ENCODE data around the gene GABRR1.

The GABRR1 gene

DNA sequence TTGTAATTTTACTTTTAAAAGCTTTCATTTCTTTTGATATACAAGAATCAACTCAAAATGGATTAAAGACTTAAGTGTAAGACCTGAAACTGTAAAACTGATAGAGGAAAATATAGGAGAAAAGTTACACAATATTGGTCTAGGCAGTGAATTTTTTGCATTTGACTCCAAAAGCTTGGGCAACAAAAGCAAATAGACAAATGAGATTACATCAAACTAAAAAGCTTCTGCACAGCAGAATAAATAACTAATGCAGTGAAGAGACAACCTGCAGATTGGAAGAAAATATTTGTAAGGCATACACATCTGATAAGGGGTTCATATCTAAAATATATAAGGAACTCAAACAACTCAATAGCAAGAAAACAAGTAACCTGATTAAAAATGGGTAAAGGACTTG is 3.0 kb downstream of the GABRR1 start:
- DNase-seq = no peak

DNA sequence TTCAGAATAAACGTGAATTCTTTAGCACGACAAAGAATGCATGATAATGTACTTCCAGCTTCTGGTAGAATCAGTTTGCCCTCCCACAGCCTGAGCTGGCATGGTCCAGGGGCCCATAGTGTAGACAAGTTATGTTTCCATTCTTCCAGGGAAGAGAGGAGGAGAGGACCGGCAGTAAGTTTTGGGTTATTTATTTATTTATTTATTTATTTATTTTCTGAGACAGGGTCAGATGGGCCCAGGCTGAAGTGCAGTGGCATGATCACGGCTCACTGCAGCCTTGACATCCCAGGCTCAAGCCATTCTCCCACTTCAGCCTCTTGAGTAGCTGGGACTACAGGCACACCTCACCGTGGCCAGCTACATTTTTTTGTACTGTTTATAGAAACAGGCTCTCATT is 4.7 kb downstream of the GABRR1 start:
- DNase-seq = no peak

- no peak for DNase-seq
These were observed 7.7 kb downstream of the GABRR1 start for GRCh38 chr6:89209457-89209856.

DNA sequence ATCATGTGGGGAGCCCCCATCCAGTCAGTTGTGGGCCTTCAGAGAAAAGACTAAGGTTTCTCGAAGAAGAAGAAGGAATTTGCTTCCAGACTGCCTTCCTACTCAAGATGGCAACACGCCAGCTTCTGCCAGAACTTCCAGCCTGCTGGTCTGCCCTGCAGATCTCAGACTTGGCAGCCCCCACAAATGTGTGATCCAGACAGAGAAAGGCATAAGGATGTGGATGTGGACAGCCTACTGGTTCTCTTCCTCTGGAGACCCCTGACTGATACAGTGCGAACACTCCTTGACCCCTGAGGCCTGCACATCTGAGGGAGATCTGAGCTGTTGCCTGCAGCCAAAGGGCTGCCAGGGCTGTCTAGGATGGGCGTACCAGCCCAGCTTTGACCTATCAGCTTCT is 8.6 kb downstream of the GABRR1 start:
- DNase-seq = no peak

DNA sequence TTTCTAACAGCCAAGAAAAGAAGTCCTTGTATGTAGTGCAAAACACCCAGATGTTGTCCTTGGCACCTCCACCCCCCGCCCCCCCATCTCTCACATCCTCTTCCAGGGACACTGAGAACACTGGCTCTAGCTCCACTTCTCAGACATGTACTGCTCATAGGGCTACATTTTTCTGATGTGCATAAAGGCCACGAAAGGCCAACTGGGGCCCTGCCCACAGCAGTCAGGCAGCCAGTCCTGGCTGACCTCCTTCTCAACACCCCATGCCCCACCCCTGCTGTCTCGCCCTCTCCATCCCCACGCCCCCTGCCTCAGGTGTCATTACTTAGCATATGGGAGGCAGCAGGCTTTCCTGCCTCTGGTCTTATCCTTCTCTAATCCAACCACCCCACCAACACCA is 11.3 kb downstream of the GABRR1 start:
- no peak for DNase-seq

DNA sequence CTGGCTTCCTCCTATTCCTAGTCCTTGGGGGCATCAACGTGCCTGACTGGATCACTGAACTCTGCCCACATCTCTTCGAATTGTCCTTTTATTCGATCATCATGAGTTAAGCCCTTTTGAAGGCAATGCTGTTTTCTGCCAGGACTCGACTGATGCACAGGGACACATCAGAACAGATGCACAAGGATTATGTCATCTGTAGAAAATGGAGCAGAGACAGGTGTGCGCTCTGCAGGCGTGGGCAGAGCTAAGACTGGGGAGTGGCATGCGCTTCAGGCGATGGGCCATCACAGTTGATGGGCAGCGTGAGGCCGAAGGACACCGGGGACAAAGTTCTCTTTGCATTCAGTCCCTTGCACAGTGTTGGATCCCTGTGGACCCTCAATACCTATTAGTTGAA is 13.1 kb downstream of the GABRR1 start:
- DNase-seq = no peak

GRCh38 chr6:89200706-89201215 is 16.4 kb downstream of the GABRR1 start:
- no peak for DNase-seq

GRCh38 chr6:89199579-89199978 is 17.6 kb downstream of the GABRR1 start:
- DNase-seq = no peak

- DNase-seq = no peak
These were observed 18.9 kb downstream of the GABRR1 start for GRCh38 chr6:89198235-89198634.

DNA sequence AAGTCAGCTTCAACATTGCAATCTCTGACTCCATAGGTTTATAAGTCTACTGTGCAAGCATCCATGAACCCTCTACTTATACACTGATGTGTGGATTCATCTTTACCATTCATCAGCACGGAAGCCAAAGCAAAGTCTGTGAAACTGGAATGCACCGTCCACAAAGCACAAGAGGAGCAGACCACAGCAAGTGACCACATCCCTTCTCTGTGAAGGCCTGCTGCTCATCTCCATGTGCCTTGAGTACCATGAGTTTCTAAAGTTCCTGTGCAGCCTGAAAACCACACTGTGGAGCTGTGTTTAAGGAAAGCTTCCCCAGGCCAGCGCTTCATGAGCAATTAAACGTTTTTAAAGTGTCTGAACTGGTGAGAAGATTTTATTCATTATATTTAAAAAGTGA is 20.0 kb downstream of the GABRR1 start:
- DNase-seq = no peak

GRCh38 chr6:89194559-89194958 is 22.6 kb downstream of the GABRR1 start:
- DNase-seq = no peak

- DNase-seq = no peak
These were observed 26.4 kb downstream of the GABRR1 start for GRCh38 chr6:89190741-89191140.

GRCh38 chr6:89187504-89187903 is 29.7 kb downstream of the GABRR1 start:
- DNase-seq = no peak

DNA sequence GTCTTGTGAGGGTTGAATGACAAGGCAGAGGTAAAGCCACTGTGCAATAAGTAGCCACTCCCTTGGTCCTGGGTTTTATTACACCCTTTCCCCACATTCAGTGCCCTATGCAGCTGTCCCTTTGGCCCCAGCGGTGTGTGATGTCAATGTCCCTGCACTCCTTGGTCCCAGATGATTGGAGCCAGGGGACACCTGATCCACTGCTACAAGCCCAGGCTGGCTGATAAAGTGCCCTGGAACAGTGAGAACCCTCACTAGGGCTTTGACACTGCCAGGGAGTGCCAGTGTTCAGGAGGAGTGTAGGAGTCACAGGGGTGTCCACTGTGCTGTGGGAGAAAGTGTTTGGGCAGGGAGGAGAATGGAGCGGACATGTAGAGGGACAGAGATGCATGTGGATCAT is 30.4 kb downstream of the GABRR1 start:
- no peak for DNase-seq

DNA sequence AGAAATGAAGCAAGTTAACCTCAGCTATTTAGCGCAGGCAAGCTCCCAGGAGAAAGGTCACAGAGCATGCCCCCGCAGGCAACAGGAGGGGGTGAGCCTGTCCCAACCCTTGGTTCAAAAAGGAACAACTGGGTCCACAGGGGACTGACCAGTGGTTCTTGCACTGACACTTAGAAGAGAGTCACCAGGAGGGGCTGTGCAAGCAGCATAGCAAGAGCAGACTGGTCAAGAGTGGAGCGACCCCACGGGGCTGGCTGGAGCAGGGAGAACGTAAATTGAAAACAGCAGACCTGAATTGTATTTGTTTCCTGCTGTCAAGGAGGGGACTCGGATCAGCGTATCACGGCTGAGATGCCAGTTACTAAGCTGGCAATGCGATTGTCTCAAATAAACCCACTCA is 32.8 kb downstream of the GABRR1 start:
- no peak for DNase-seq

DNA sequence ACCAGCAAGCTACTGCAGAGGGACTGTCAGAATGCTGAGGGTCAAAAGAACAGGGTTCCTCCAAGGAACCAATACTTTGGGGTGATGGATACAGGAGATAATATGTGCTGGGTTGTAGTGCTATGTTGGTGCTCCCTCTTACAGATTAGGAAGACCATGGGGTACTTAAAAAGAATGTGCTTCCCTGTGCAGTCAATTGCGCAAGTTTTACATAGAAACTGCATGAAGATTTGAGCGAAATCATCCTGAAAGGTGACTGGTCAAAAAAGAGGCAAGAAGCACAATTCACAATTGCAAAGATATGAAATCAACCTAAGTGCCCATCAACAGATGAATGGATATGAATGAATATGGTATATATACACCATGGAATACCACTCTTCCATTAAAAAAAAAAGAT is 33.9 kb downstream of the GABRR1 start:
- no peak for DNase-seq

DNA sequence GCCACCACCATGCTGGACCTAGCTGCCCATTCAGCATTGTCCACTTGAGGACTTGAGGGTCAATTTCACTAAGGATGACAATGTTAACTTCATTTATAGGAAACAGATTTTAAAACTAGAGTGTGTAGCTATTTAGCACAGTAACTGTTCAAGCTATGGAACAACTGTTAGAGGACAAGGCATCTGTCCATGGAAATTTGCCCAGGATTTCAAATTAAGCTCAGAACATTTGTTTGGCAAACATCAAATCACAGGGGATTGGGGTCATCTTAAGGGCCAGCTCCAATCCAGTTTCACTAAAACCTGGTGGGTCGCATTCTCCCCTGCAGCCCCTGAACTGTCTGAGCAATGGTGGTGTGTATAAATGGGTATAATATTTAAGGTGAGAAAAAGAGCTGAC is 36.2 kb downstream of the GABRR1 start:
- DNase-seq = no peak

GRCh38 chr6:89180112-89180511 is 37.0 kb downstream of the GABRR1 start:
- no peak for DNase-seq

DNA sequence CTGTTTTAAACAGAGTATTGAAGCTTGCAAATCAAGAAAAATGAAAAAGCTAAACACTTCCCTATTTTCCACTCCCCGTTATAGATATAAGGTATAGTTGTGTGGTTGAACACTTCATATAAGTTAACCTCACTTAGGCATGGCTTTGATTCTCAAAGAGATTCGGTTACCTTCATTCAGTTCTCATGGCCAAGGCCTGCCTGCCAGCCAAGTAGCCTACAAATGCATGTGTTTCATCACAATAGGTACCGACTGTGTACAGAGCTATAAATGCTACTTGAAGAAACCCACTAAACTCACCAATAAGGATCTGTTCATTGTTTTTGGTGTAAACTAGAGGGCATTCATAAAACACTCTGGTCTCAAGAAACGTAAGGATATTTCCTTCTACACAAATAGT is 43.5 kb downstream of the GABRR1 start:
- DNase-seq = no peak

DNA sequence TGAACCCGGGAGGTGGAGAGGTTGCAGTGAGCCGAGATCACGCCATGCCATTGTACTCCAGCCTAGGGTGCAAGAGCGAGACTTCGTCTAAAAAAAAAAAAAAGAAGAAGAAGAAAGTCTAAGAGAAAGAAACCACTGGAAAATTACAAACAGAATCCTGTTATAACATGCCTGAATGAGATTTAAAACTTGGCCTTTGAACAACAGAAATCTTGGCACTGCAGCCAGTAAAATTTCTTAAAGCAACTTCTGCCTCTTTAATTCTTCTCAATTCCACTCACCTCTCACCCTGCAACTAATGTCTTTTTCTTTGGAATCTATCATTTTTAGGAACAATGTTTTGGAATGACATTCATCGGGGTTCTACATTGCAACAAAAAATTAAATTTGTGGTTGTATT is 45.0 kb downstream of the GABRR1 start:
- DNase-seq = no peak

GRCh38 chr6:89162047-89162371 is 55.1 kb downstream of the GABRR1 start:
- no peak for DNase-seq

- DNase-seq = no peak
These were observed 55.7 kb downstream of the GABRR1 start for GRCh38 chr6:89161326-89162046.

DNA sequence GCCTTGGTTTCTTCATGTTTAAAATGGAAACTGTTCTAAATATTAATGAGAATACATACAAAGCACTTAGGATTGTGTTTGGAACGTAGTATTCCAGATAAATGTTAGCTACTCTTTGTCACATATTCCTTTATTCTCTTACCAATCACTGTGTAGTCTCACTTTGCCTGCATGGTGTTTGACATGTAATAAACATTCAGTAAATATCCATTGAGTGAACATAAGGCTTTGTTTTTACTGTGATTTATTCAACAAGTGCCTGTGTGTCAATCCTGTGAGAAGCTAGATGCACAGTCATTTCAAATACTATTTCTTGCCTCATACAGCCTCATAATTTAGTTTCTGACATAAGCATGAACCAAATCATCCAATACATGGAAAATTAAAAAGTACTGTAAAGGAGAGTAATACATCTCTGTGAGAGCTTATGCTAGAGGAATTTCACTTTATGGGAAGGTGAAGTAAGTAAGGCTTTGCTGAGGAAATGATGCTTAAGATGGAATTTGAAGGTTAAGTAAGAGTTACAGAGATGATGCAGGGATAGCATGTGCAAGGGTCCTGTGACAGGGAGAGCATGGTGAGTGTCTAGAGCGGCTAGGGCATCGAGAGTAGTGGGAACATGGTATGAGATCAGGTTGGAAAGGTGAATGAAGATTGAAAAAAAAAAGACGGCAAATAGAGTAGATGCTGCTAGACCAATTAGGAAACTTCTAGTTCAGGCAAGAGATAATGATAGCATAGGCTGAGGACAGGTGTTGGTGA is 56.6 kb downstream of the GABRR1 start:
- DNase-seq = no peak

- no peak for DNase-seq
These were observed 63.0 kb downstream of the GABRR1 start for GRCh38 chr6:89154131-89154530.

Measured in kidney glomerular epithelial cell (primary cell).